Stomach (tissue), 4 donors: ENCODE data around the gene TTC7B.

Experiments used
- CTCF ChIP-seq, 7 experiments: fragments of 450-650 bp in 4 of 7; fragments of 200-600 bp in 3 of 7; sonication (generic) in 3 of 7; IDR thresholded peaks; one replicate each; pipeline ENCODE4 v1.5.1; 2016 to 2019; ENCODE audit warnings: antibody characterized with exemption in 7 of 7, control low read depth in 2 of 7, mild to moderate bottlenecking in 1 of 7
- EP300 ChIP-seq: sonication (generic); formaldehyde crosslinking; IDR thresholded peaks from one replicate; pipeline ENCODE4 v1.6.1; 2017; ENCODE audit warnings: antibody characterized with exemption
- POLR2A ChIP-seq, 4 donors: fragments of 450-650 bp; IDR thresholded peaks; one replicate each; pipeline ENCODE4 v1.6.1; 2016; ENCODE audit warnings: antibody characterized with exemption in 4 of 4, control low read depth in 2 of 4, mild to moderate bottlenecking in 1 of 4, moderate library complexity in 1 of 4

- TF ChIP-seq CTCF (IDR thresholded peaks at IDR 0.05) (no peak), POLR2A (IDR thresholded peaks at IDR 0.05) (no peak), EP300 (no peak)
Measured at GRCh38 chr14:90645842-90646443, 170.3 kb downstream of the TTC7B start.
